Measurements from ENCODE around the gene AGAP2. TPM values are rescaled to one million over a fixed set of nuclear protein-coding genes. Genes with fewer than 3 reads are reported as not detected.

The AGAP2 gene
- total RNA-seq, 1 experiment from 2014 or later, result 0.57 TPM

DNA sequence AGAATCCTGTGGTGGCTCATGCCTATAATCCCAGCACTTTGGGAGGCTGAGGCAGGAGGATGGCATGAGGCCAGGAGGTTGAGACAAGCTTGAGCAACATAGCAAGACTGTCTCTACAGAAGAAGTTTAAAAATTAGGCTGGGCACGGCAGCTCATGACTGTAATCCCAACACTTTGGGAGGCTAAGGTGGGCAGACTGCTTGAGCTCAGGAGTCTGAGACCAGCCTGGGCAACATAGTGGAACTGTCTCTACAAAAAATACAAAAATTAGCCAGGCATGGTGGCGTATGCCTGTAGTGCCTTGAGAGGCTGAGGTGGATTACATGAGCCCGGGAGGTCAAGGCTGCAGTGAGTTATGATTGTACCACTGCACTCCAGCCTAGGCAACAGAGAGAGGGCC is 29.3 kb upstream of the AGAP2 start:
- H3K4me1 Mint-ChIP-seq (ENCODE audit: low read depth, unreplicated experiment), result peaks cover 31% of the 10 kb centered on the region
- H3K27me3 Mint-ChIP-seq (ENCODE audit: unreplicated experiment), result peaks cover 44% of the 10 kb centered on the region
- intact Hi-C loops (cut with micrococcal nuclease; ENCODE audit: unreplicated experiment), result no loop called here
- no peak overlapping the region for H3K4me3 Mint-ChIP-seq (ENCODE audit: low read depth, unreplicated experiment)
- CTCF ChIA-PET, result no interaction called here
- no TSS peak for BruUV-seq (replicated peaks)
- H3K36me3 Mint-ChIP-seq (ENCODE audit: insufficient read depth, unreplicated experiment), result peaks cover 50% of the 10 kb centered on the region
- no peak for DNase-seq
- H3K9me3 Mint-ChIP-seq (ENCODE audit: low read depth, unreplicated experiment), result no peaks in the 10 kb centered on the region
- no peak overlapping the region for H3K27ac Mint-ChIP-seq (ENCODE audit: unreplicated experiment)
- TF ChIP-seq, protein P1, sequence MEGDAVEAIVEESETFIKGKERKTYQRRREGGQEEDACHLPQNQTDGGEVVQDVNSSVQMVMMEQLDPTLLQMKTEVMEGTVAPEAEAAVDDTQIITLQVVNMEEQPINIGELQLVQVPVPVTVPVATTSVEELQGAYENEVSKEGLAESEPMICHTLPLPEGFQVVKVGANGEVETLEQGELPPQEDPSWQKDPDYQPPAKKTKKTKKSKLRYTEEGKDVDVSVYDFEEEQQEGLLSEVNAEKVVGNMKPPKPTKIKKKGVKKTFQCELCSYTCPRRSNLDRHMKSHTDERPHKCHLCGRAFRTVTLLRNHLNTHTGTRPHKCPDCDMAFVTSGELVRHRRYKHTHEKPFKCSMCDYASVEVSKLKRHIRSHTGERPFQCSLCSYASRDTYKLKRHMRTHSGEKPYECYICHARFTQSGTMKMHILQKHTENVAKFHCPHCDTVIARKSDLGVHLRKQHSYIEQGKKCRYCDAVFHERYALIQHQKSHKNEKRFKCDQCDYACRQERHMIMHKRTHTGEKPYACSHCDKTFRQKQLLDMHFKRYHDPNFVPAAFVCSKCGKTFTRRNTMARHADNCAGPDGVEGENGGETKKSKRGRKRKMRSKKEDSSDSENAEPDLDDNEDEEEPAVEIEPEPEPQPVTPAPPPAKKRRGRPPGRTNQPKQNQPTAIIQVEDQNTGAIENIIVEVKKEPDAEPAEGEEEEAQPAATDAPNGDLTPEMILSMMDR (IDR thresholded peaks at IDR 0.05; ENCODE audit: unreplicated experiment), result no peak

DNA sequence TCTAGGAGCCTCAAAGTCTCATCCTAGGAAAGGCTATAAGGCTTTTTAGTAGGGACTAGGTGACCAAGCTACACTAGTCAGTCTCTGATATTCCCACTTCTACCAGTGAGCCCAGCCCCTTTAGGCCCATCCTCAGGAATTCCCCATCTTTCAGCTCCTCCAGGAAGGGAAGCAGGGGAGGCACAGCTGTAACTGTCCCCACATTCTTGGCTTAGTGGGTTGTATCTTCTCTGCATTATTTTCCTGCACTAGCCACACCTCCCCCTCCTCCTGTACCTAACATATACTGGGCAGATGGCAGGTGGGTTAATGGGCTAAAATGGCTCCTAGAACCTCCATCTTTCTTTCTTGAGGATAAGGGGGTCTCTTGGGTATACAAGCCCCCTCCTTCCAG is 28.8 kb upstream of the AGAP2 start:
- Mint-ChIP-seq H3K27ac (ENCODE audit: unreplicated experiment) (peak overlapping the region; percentile 18), H3K4me1 (ENCODE audit: low read depth, unreplicated experiment) (peaks cover 31% of the 10 kb centered on the region), H3K36me3 (ENCODE audit: insufficient read depth, unreplicated experiment) (peaks cover 44% of the 10 kb centered on the region), H3K4me3 (ENCODE audit: low read depth, unreplicated experiment) (no peak overlapping the region), H3K27me3 (ENCODE audit: unreplicated experiment) (peaks cover 45% of the 10 kb centered on the region), H3K9me3 (ENCODE audit: low read depth, unreplicated experiment) (no peaks in the 10 kb centered on the region)
- intact Hi-C loops (cut with micrococcal nuclease; ENCODE audit: unreplicated experiment), result no loop called here
- CTCF ChIA-PET, result interaction anchor here (1.7 kb wide), 1 partner anchor 11 kb away, joined by 9 read pairs; no protein-coding TSS in a partner anchor
- no TSS peak for BruUV-seq (replicated peaks)
- DNase-seq, result no peak
- TF ChIP-seq, protein P1 (IDR thresholded peaks at IDR 0.05; ENCODE audit: unreplicated experiment), result no peak

DNA sequence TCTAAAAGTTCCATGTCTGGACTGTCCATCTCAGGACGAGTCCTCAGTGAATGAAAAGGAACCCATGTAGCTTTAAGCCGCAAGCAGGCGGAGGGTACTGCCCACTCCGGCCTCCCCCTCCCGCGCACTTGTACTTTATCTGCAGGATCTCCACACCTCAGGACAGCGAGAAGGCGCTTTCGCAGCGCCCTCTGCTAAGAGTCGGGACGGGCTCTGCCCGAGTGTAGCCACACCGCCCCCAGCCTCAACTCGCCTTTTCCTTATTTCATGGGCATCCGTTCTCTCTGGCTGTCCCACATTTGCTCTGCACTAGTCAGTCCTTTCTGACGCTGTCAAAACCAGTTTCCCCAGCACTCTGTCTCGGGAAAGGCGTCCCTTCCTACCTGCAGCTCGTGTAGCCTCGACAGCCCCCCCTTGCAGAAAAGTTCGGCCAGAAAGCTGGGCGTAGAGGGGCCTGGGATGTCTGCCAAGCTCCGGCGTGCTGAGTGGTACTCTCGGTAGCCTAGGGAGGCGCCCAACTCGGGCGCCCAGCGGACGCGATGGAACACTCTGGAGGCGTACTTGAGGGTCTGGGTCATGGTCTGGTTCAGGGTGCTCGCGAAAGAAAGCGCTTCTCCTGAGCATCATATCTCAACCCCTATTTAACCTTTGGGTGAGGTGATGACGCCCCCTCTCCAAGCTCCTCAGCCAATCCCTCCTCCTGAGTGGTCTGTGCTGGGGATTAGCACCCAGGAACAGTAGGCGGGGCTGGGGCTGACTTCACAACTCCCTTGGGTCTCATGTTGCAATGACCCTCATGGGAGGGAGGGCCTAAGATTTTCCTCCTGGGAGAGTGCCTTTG is 28.1 kb upstream of the AGAP2 start, which contains the start of gene CYP27B1:
CYP27B1 (minus strand) TSS at position 615 of the 841 bp plus-strand sequence; CDS start at position 578, 37 bp downstream.
- intact Hi-C loops (cut with micrococcal nuclease; ENCODE audit: unreplicated experiment), result no loop called here
- Mint-ChIP-seq H3K27me3 (ENCODE audit: unreplicated experiment) (peaks cover 45% of the 10 kb centered on the region), H3K27ac (ENCODE audit: unreplicated experiment) (peak within 1 kb of the TSS; percentile 18), H3K9me3 (ENCODE audit: low read depth, unreplicated experiment) (no peaks in the 10 kb centered on the region), H3K4me3 (ENCODE audit: low read depth, unreplicated experiment) (peak within 1 kb of the TSS; percentile 81), H3K4me1 (ENCODE audit: low read depth, unreplicated experiment) (peaks cover 31% of the 10 kb centered on the region), H3K36me3 (ENCODE audit: insufficient read depth, unreplicated experiment) (peaks cover 44% of the 10 kb centered on the region)
- peak; percentile 24 for DNase-seq
- no TSS peak for BruUV-seq (replicated peaks)
- CTCF ChIA-PET, result interaction anchor here (1.7 kb wide), 1 partner anchor 10 kb away, joined by 9 read pairs; no protein-coding TSS in a partner anchor
- TF ChIP-seq, protein P1 (IDR thresholded peaks at IDR 0.05; ENCODE audit: unreplicated experiment), result no peak

DNA sequence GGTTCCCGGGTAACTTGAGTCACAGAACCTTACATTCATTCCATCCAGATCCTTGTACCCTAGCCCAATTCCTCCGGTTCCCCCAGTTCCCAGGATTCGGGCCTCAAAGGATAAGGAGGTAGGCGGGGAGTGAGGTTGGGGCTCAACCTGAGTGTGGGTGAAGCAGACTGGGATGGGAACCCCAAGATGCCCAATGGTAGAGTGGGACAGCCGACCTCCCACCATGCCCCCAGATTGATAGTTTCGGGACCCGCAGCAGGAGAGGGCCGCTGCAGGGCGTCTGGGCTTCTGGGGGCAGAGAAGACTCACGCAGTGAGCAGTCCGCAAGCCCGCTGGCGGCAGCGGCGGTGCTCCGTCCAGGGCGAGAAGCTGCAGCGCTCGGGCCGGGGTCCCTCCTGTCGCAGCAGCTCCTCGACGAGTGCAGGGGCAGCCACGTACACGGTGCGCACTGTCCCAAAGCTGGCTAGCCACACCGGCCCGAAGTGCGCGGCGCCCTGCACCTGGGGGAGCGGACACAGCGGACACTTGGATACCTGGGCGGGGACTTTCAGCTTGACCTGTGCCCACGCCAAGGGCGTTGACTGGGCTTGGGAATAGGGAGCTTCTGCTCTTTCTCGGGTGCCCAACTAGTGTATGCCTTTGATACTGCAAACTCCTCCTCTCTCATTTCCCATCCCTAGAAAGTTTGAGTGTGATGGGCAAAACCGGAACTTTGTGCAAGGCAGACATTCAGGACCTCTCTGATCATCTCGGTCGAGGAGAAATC is 27.3 kb upstream of the AGAP2 start:
- H3K4me3 Mint-ChIP-seq (ENCODE audit: low read depth, unreplicated experiment), result peak overlapping the region; percentile 81
- CTCF ChIA-PET, result interaction anchor here (0.6 to 1.7 kb wide), 2 partner anchors 9 to 1664 kb away, joined by 7 to 9 read pairs; no protein-coding TSS in a partner anchor
- H3K27me3 Mint-ChIP-seq (ENCODE audit: unreplicated experiment), result peaks cover 45% of the 10 kb centered on the region
- no peaks in the 10 kb centered on the region for H3K9me3 Mint-ChIP-seq (ENCODE audit: low read depth, unreplicated experiment)
- peaks cover 25% of the 10 kb centered on the region for H3K4me1 Mint-ChIP-seq (ENCODE audit: low read depth, unreplicated experiment)
- intact Hi-C loops (cut with micrococcal nuclease; ENCODE audit: unreplicated experiment), result no loop called here
- H3K36me3 Mint-ChIP-seq (ENCODE audit: insufficient read depth, unreplicated experiment), result peaks cover 40% of the 10 kb centered on the region
- H3K27ac Mint-ChIP-seq (ENCODE audit: unreplicated experiment), result peak overlapping the region; percentile 20
- TF ChIP-seq, protein P1 (IDR thresholded peaks at IDR 0.05; ENCODE audit: unreplicated experiment), result no peak
- peak; percentile 24 for DNase-seq
- no TSS peak for BruUV-seq (replicated peaks)
